OCI-LY1 (cell line): ENCODE measurements around the gene S100A9.
"Not testable (repeated sequence)": the region's sequence is repeated elsewhere in the genome, so short reads cannot be mapped to it uniquely, and the experiment has no call there.

Experiments used
- H2AFZ ChIP-seq: fragments of 200-600 bp; sonication (generic), shearing (Covaris generic); 2 replicates; pipeline ENCODE4 v1.6.0; 2014; ENCODE audit warnings: antibody characterized with exemption, mild to moderate bottlenecking, low read length
- H3F3A ChIP-seq: fragments of 200-600 bp; sonication (generic), shearing (Covaris generic); 2 replicates; pipeline ENCODE4 v1.6.0; 2014; ENCODE audit warnings: mild to moderate bottlenecking, antibody characterized with exemption, low read length, moderate library complexity; ENCODE audit not compliant: insufficient read depth
- H3K27ac ChIP-seq: fragments of 200-600 bp; sonication (generic); 2 replicates; pipeline ENCODE4 v1.5.1; 2014; ENCODE audit warnings: low read length, mixed run types, mild to moderate bottlenecking, low read depth; ENCODE audit not compliant: poor library complexity, severe bottlenecking
- H3K27me3 ChIP-seq: fragments of 200-600 bp; sonication (generic); 2 replicates; pipeline ENCODE4 v1.6.0; 2014; ENCODE audit warnings: antibody characterized with exemption, mild to moderate bottlenecking, low read length, moderate library complexity; ENCODE audit not compliant: insufficient read depth
- H3K36me3 ChIP-seq: fragments of 200-600 bp; sonication (generic); 2 replicates; pipeline ENCODE4 v1.6.1; 2014; ENCODE audit warnings: mild to moderate bottlenecking, antibody characterized with exemption, low read length, moderate library complexity, mixed read lengths; ENCODE audit not compliant: insufficient read depth
- H3K4me1 ChIP-seq: fragments of 200-600 bp; sonication (generic); 2 replicates; pipeline ENCODE4 v1.5.1; 2014; ENCODE audit warnings: mild to moderate bottlenecking, low read length, moderate library complexity; ENCODE audit not compliant: insufficient read depth, severe bottlenecking
- H3K4me2 ChIP-seq: fragments of 200-600 bp; sonication (generic), shearing (Covaris generic); 2 replicates; pipeline ENCODE4 v1.6.1; 2014; ENCODE audit warnings: low read length
- H3K4me3 ChIP-seq: fragments of 200-600 bp; sonication (generic); 2 replicates; pipeline ENCODE4 v1.5.1; 2014; ENCODE audit warnings: low read length, low read depth, mild to moderate bottlenecking, mixed read lengths; ENCODE audit not compliant: poor library complexity, severe bottlenecking
- H3K79me2 ChIP-seq: fragments of 200-600 bp; shearing (Covaris generic); 2 replicates; pipeline ENCODE4 v1.6.1; 2016; ENCODE audit warnings: mixed run types, low read length, mixed read lengths; ENCODE audit not compliant: insufficient read depth
- H3K9ac ChIP-seq: fragments of 200-600 bp; sonication (generic), shearing (Covaris generic); 2 replicates; pipeline ENCODE4 v1.6.1; 2014; ENCODE audit warnings: mild to moderate bottlenecking, low read length, mixed read lengths
- H3K9me2 ChIP-seq: fragments of 200-600 bp; sonication (generic), shearing (Covaris generic); 2 replicates; pipeline ENCODE4 v1.6.1; 2014; ENCODE audit warnings: low read depth, mild to moderate bottlenecking, low read length, mixed read lengths
- H3K9me3 ChIP-seq: fragments of 200-600 bp; shearing (Covaris generic); 2 replicates; pipeline ENCODE4 v1.6.1; 2014; ENCODE audit warnings: low read length, mixed read lengths
- H4K20me1 ChIP-seq: fragments of 200-600 bp; sonication (generic), shearing (Covaris generic); 2 replicates; pipeline ENCODE4 v1.6.0; 2016; ENCODE audit warnings: mild to moderate bottlenecking, low read length; ENCODE audit not compliant: insufficient read depth
- CTCF ChIP-seq: fragments of 200-600 bp; sonication (generic), shearing (Covaris generic); IDR thresholded peaks from 2 replicates; pipeline ENCODE4 v1.5.1; 2017; ENCODE audit warnings: mild to moderate bottlenecking, antibody characterized with exemption, low read length, moderate library complexity, mixed read lengths
- EZH2 ChIP-seq: fragments of 200-600 bp; sonication (generic), shearing (Covaris generic); IDR thresholded peaks from 2 replicates; pipeline ENCODE4 v1.8.0; 2017; ENCODE audit warnings: borderline replicate concordance, mixed run types, mild to moderate bottlenecking, antibody characterized with exemption, low read length, moderate library complexity, mixed read lengths

Gene S100A9

GRCh38 chr1:153404768-153405167 is 47.1 kb downstream of the S100A9 start:
- H3K9me2 ChIP-seq, result no peaks in the 10 kb centered on the region
- H3K4me1 ChIP-seq, result no peaks in the 10 kb centered on the region
- H3K79me2 ChIP-seq, result no peaks in the 10 kb centered on the region
- no peaks in the 10 kb centered on the region for H3K36me3 ChIP-seq
- no peaks in the 10 kb centered on the region for H3F3A ChIP-seq
- no peak overlapping the region for H2AFZ ChIP-seq
- H3K27ac ChIP-seq, result no peak overlapping the region
- TF ChIP-seq CTCF (peak; percentile 51), EZH2 (no peak)
- peaks cover 8% of the 10 kb centered on the region; the same call in 1 of the 2 replicates for H3K27me3 ChIP-seq
- no peak overlapping the region for H3K4me3 ChIP-seq
- H3K9ac ChIP-seq, result no peak overlapping the region
- H3K4me2 ChIP-seq, result no peak overlapping the region
- H4K20me1 ChIP-seq, result no peaks in the 10 kb centered on the region
- no peaks in the 10 kb centered on the region for H3K9me3 ChIP-seq

- not testable (repeated sequence) for H3K79me2 ChIP-seq, H3K9me2 ChIP-seq, H3K27me3 ChIP-seq, H4K20me1 ChIP-seq, H3K27ac ChIP-seq, H3K9me3 ChIP-seq, H3K4me3 ChIP-seq, H3K9ac ChIP-seq, H3K4me1 ChIP-seq, H2AFZ ChIP-seq, H3K36me3 ChIP-seq, H3F3A ChIP-seq, H3K4me2 ChIP-seq
Measured at GRCh38 chr1:153405825-153406599, 48.4 kb downstream of the S100A9 start.

- H3F3A ChIP-seq, H3K36me3 ChIP-seq, H2AFZ ChIP-seq, H3K9me3 ChIP-seq, H4K20me1 ChIP-seq, H3K27me3 ChIP-seq, H3K27ac ChIP-seq, H3K9me2 ChIP-seq, H3K4me3 ChIP-seq, H3K4me1 ChIP-seq, H3K9ac ChIP-seq, H3K79me2 ChIP-seq: not testable (repeated sequence)
- peak overlapping the region; percentile 39; the same call in 1 of the 2 replicates for H3K4me2 ChIP-seq
Measured at GRCh38 chr1:153407274-153407673, 49.6 kb downstream of the S100A9 start.
